ENCODE measurements around the gene PRPF6.

PRPF6 gene

DNA sequence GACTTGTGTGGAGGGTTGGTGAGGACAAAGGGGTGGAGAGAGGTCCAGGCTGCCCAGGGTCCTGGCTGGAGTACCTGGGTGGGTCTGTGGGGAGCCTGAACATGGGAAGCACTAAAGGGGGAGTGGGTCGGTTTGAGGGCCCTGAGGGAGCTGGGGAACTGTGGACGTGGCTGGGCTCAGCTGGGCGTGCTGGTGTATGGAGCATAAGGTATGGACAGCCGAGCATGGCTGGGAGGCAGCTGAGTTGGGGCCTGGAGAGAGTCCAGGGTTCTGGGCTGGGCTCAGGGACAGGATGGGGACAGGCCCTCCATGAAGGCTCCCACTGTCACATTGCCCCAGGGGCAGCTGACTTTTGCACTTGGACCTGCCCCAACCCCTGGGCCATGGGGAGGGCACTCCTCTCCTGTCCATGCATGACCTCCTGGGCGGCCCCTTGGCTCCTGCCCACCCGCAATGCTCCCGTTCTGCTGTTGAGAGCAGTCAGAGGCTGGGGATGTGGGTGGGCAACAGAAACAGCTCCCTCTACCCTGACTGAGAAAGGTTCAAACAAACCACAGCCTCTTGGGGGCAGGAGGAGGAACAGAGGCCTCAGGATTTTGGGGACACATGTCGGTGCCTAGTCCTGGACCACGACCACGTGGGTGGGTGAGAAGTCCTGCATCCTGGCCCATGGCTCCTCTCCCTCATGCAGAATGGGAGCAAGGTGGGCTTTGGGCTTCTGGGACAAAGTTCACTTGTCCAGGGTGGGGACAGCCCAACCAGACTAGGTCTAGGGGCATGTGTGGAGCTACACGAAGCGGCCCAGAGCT lies 59.5 kb downstream of the PRPF6 start:
- Histone ChIP-seq H2AFZ (ENCODE audit: low read length, unreplicated experiment) (no peak overlapping the region), H3K4me3 (ENCODE audit: low read depth, low read length) (no peak overlapping the region), H3K27ac (ENCODE audit: low read depth, low read length) (no peak overlapping the region), H3K27me3 (ENCODE audit: insufficient read depth, low read length) (peaks cover 39% of the 10 kb centered on the region), H3K79me2 (ENCODE audit: control insufficient read depth, insufficient read depth, low read length, unreplicated experiment) (no peaks in the 10 kb centered on the region), H3K36me3 (ENCODE audit: insufficient read depth, low read length) (no peaks in the 10 kb centered on the region), H3K4me1 (ENCODE audit: control insufficient read depth, insufficient read depth, low read length, unreplicated experiment) (peaks cover 16% of the 10 kb centered on the region)

DNA sequence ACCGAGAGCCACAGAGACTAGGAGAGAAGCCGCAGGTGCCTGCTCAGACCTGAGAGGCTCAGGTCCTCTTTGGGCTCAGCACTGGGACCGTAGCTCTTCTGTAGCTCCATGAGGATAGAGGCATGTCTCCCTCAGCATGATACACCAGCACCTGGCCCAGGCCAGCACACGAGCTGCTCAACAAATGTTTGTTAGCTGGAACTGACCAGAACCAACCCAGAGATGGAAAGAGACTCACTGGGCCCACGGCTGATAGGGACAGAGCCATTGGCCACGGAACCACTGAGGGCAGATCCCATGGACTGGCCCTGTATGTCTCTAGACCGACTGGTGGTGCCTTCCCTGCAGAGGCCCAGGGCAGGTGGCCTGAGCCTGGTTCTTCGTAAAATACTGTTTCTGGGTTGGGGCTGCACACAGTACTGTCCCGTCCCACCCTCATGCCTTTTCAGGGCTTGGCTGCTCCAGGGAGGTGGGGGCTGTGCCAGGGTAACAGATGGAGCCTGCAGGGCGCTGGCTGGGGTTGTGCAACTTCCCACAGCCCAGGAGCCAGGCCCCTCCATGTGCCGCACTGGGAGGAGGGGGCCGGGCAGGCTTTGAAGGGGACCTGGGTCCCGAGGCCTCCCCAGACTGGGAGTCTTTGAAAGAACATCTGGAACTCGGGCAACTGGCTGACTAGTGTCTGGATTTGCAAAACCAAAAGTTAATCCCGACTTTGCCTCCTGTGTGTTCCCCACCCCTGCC lies 60.3 kb downstream of the PRPF6 start:
- H3K27ac ChIP-seq (ENCODE audit: low read depth, low read length): no peak overlapping the region
- H3K79me2 ChIP-seq (ENCODE audit: control insufficient read depth, insufficient read depth, low read length, unreplicated experiment): no peaks in the 10 kb centered on the region
- peak overlapping the region; percentile 70; the same call in 1 of the 2 replicates for H3K4me3 ChIP-seq (ENCODE audit: low read depth, low read length)
- H2AFZ ChIP-seq (ENCODE audit: low read length, unreplicated experiment): no peak overlapping the region
- peaks cover 16% of the 10 kb centered on the region for H3K4me1 ChIP-seq (ENCODE audit: control insufficient read depth, insufficient read depth, low read length, unreplicated experiment)
- peaks cover 40% of the 10 kb centered on the region for H3K27me3 ChIP-seq (ENCODE audit: insufficient read depth, low read length)
- H3K36me3 ChIP-seq (ENCODE audit: insufficient read depth, low read length): no peaks in the 10 kb centered on the region

DNA sequence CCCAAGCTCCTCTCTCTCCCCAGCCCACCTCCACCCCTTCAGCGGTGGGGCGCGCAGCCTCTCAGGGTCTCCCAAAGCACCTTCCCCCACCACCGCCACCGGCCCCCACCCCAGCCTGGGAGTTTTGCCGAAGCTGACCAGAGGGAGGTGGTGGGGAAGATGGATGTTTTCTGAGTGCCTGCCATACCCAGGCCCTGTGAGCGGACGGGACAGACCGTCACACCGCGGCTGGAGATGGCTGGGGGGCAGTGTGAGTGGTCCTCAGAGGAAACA lies 60.8 kb downstream of the PRPF6 start:
- Histone ChIP-seq H2AFZ (ENCODE audit: low read length, unreplicated experiment) (no peak overlapping the region), H3K79me2 (ENCODE audit: control insufficient read depth, insufficient read depth, low read length, unreplicated experiment) (no peaks in the 10 kb centered on the region), H3K27ac (ENCODE audit: low read depth, low read length) (no peak overlapping the region), H3K27me3 (ENCODE audit: insufficient read depth, low read length) (peaks cover 43% of the 10 kb centered on the region), H3K4me1 (ENCODE audit: control insufficient read depth, insufficient read depth, low read length, unreplicated experiment) (peaks cover 16% of the 10 kb centered on the region), H3K36me3 (ENCODE audit: insufficient read depth, low read length) (no peaks in the 10 kb centered on the region), H3K4me3 (ENCODE audit: low read depth, low read length) (peak overlapping the region; percentile 70; the same call in 1 of the 2 replicates)

DNA sequence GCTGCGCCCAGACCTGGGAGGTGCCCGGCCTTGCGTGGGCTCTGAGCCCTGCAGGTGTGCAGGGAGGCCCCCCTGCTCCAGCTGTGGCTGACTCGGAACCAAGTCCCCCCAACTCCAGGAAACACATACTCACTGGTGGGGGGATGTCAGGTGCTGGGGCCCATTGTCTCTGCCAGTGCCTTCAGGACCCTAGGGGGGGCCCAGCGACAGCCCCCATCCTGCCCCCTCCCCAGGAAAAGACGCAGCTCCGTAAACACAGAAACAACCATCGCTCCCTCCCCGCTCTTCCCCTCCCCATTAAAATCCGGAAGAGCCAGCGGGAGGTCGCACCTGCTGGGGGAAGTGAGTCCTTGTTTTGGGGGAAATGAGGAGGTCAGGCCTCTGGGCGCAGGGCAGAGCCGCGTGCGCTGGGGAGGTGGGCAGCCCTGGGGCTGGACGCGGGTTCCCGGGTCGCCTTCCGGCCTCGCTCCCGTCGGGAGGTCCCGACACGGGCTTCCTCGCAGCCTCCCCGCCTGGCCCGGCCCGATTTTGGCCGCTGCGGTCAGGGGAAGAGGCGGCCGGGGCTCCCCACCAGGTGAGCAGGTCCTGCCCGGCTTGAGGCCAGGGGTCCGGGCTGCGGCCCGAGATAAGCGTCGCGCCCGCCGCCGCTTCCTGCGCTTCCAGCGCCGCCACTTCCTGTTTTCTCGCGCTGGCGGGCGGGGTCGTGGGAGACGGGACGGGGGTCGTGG lies 61.3 kb downstream of the PRPF6 start:
- H3K27ac ChIP-seq (ENCODE audit: low read depth, low read length): no peak overlapping the region
- H3K4me3 ChIP-seq (ENCODE audit: low read depth, low read length): peak overlapping the region; percentile 70
- peaks cover 16% of the 10 kb centered on the region for H3K4me1 ChIP-seq (ENCODE audit: control insufficient read depth, insufficient read depth, low read length, unreplicated experiment)
- H3K36me3 ChIP-seq (ENCODE audit: insufficient read depth, low read length): no peaks in the 10 kb centered on the region
- H2AFZ ChIP-seq (ENCODE audit: low read length, unreplicated experiment): no peak overlapping the region
- H3K79me2 ChIP-seq (ENCODE audit: control insufficient read depth, insufficient read depth, low read length, unreplicated experiment): no peaks in the 10 kb centered on the region
- H3K27me3 ChIP-seq (ENCODE audit: insufficient read depth, low read length): peaks cover 44% of the 10 kb centered on the region

DNA sequence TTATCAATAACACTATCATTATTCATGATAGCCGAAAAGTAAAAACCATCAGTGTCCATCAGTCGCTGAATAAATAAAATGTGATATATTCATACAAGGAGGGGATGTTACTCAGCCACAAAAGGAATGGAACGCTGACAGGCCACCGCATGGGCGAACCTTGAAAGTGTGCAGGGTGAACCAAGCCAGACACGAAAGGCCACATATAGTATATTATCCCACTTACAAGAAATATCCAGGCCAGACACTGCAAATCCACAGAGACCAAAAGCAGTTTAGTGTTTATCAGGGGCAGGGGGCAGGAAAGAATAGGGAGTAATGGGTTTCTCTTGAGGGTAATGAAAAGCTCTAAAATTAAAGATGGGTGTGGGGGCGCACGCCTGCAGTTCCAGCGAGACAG lies 62.8 kb downstream of the PRPF6 start:
- no peak overlapping the region for H3K27ac ChIP-seq (ENCODE audit: low read depth, low read length)
- no peak overlapping the region for H2AFZ ChIP-seq (ENCODE audit: low read length, unreplicated experiment)
- peaks cover 16% of the 10 kb centered on the region for H3K4me1 ChIP-seq (ENCODE audit: control insufficient read depth, insufficient read depth, low read length, unreplicated experiment)
- no peak overlapping the region for H3K4me3 ChIP-seq (ENCODE audit: low read depth, low read length)
- H3K27me3 ChIP-seq (ENCODE audit: insufficient read depth, low read length): peaks cover 47% of the 10 kb centered on the region
- H3K36me3 ChIP-seq (ENCODE audit: insufficient read depth, low read length): no peaks in the 10 kb centered on the region
- H3K79me2 ChIP-seq (ENCODE audit: control insufficient read depth, insufficient read depth, low read length, unreplicated experiment): no peaks in the 10 kb centered on the region

DNA sequence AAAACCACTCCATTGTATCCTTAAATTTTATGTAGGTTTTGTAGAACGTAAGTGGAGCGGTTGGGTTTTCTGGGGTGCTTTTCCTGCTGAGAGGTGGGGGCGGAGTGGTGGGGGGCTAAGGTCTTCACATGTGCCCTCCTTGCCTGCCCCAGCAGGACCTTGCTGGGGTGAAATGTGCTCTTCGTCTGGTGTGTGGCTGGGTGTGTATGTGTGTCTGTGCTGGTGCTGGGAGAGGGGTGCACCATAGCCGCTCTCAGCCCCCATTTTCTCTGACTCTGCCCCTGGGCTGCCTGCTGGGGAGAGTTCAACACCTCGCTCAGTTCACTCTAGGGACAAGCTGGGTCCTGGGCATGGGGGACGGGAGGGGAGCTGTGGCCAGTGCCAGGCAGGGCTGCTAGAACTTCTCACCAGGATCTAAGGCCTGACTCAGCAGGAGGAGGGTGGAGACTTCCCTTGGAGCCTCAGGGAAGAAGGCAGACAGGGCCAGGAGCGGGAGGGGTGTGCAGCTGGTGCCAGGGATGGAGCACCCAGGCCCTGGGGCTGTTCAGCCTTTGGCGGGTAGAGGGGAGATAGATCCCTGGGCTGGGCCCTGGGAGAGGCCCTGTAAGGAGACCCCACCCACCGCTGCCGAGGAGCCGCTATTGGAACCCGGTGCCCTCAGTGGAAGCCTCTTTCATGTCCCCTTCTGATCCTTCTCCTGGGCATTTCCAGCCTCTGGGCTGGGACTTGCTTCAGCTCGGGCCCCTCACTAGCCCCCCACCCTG lies 63.7 kb downstream of the PRPF6 start:
- H3K27me3 ChIP-seq (ENCODE audit: insufficient read depth, low read length): peaks cover 48% of the 10 kb centered on the region
- H3K4me3 ChIP-seq (ENCODE audit: low read depth, low read length): no peak overlapping the region
- no peaks in the 10 kb centered on the region for H3K36me3 ChIP-seq (ENCODE audit: insufficient read depth, low read length)
- H3K79me2 ChIP-seq (ENCODE audit: control insufficient read depth, insufficient read depth, low read length, unreplicated experiment): no peaks in the 10 kb centered on the region
- H3K27ac ChIP-seq (ENCODE audit: low read depth, low read length): no peak overlapping the region
- peaks cover 12% of the 10 kb centered on the region for H3K4me1 ChIP-seq (ENCODE audit: control insufficient read depth, insufficient read depth, low read length, unreplicated experiment)
- no peak overlapping the region for H2AFZ ChIP-seq (ENCODE audit: low read length, unreplicated experiment)

DNA sequence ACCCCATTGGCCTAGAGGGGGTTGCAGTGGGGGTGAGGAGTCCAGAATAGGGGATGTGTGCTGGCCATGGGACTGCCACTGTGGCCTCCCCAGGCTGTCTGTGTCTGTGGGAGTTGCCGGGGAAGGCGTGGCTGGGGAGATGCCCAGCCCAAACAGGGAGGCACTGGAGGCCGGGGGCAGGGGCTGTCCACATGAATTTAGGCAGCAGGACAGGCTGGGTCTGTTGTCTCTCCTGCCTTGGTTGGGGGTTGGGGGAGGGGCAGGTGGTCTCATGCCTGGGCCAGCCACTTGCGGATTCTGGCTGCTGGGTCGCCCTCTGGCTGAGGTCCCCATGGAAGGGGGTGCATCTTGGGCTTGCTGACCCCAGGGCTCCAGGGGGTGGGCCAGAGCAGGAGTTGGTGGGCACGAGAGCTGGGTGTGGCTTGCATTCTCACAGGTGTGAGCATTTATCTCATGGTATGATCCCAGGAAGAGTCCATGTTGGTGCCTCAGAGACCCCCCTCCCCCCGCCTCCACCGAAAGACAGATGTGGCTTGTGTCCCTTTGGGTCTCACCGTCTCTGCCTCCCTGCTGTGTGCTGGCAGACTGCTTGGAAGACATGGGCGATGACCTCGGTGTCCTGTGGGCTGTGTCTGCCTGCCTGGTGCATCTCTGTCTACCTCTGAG lies 64.5 kb downstream of the PRPF6 start:
- Histone ChIP-seq H3K27me3 (ENCODE audit: insufficient read depth, low read length) (peaks cover 45% of the 10 kb centered on the region), H3K4me3 (ENCODE audit: low read depth, low read length) (no peak overlapping the region), H2AFZ (ENCODE audit: low read length, unreplicated experiment) (no peak overlapping the region), H3K27ac (ENCODE audit: low read depth, low read length) (no peak overlapping the region), H3K4me1 (ENCODE audit: control insufficient read depth, insufficient read depth, low read length, unreplicated experiment) (peaks cover 16% of the 10 kb centered on the region), H3K36me3 (ENCODE audit: insufficient read depth, low read length) (no peaks in the 10 kb centered on the region), H3K79me2 (ENCODE audit: control insufficient read depth, insufficient read depth, low read length, unreplicated experiment) (no peaks in the 10 kb centered on the region)

DNA sequence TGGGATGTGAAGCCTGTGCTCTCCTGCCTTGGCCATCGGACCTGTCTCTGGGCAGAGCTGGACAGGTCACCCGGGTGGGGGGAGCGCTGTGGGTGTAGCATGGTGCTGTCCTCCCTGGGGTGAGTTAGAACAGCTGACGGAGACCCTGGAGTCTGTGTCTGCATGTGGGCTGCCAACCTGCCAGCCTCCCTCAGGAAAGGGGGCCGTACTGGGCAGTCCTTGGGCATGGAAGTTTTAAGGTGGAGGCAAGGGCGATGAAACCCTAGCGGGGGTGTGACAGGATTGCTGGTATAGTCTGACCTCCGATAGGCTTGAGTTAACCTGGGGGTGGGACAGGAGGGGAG lies 66.1 kb downstream of the PRPF6 start:
- Histone ChIP-seq H3K4me1 (ENCODE audit: control insufficient read depth, insufficient read depth, low read length, unreplicated experiment) (peaks cover 16% of the 10 kb centered on the region), H3K36me3 (ENCODE audit: insufficient read depth, low read length) (no peaks in the 10 kb centered on the region), H3K27ac (ENCODE audit: low read depth, low read length) (no peak overlapping the region), H3K27me3 (ENCODE audit: insufficient read depth, low read length) (peaks cover 31% of the 10 kb centered on the region), H3K79me2 (ENCODE audit: control insufficient read depth, insufficient read depth, low read length, unreplicated experiment) (no peaks in the 10 kb centered on the region), H3K4me3 (ENCODE audit: low read depth, low read length) (no peak overlapping the region), H2AFZ (ENCODE audit: low read length, unreplicated experiment) (no peak overlapping the region)

DNA sequence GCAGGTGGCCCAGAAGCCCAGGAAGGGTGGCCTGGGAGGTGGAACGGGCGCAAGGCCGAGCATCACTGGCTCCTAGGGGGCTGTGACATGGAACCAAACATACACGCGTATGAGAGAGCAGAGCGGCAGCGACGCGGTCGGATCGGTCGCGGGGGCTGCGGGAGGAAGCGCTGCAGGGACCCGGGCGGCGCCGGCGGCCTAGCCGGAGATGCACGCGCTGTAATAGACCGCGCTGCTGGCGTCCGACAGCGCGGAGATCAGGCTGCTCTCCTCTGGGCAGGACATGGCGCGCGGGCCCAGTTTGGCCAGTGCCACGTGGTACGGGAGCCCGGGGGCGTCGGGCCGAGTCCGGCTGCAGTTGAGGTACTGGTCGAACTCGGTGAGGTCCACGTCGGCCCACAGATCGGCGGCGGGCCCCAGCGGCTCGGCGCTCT lies 67.1 kb downstream of the PRPF6 start:
- H3K79me2 ChIP-seq (ENCODE audit: control insufficient read depth, insufficient read depth, low read length, unreplicated experiment): no peaks in the 10 kb centered on the region
- no peak overlapping the region for H3K27ac ChIP-seq (ENCODE audit: low read depth, low read length)
- H3K4me3 ChIP-seq (ENCODE audit: low read depth, low read length): no peak overlapping the region
- H2AFZ ChIP-seq (ENCODE audit: low read length, unreplicated experiment): no peak overlapping the region
- peaks cover 16% of the 10 kb centered on the region for H3K4me1 ChIP-seq (ENCODE audit: control insufficient read depth, insufficient read depth, low read length, unreplicated experiment)
- no peaks in the 10 kb centered on the region for H3K36me3 ChIP-seq (ENCODE audit: insufficient read depth, low read length)
- H3K27me3 ChIP-seq (ENCODE audit: insufficient read depth, low read length): peaks cover 26% of the 10 kb centered on the region
